Ovary (tissue), 9 donors: ENCODE measurements around the gene ERI3. TPM values are rescaled to one million over a fixed set of nuclear protein-coding genes. Genes with fewer than 3 reads are reported as not detected.

Experiments
- DNase-seq, 5 donors: peaks; one replicate each; pipeline ENCODE4 v3.0.0-alpha.2; 2019 to 2020
- H3K27ac ChIP-seq, 2 donors: fragments of 200-600 bp; one replicate each; pipeline versions ENCODE4 v1.5.1 to v1.8.0; 2019 to 2022
- H3K27me3 ChIP-seq: fragments of 200-600 bp; one replicate; pipeline ENCODE4 v1.8.0; 2022
- H3K36me3 ChIP-seq: fragments of 200-600 bp; sonication (generic); one replicate; pipeline ENCODE4 v1.5.1; 2019
- H3K4me1 ChIP-seq: one replicate; pipeline ENCODE4 v1.8.1; 2013; ENCODE audit warnings: mild to moderate bottlenecking, moderate library complexity; ENCODE audit not compliant: insufficient read depth
- H3K4me3 ChIP-seq: fragments of 200-600 bp; sonication (generic); one replicate; pipeline ENCODE4 v1.5.1; 2017
- H3K9me3 ChIP-seq, 2 donors: fragments of 200-600 bp in 1 of 2; sonication (generic) in 1 of 2; one replicate each; pipeline versions ENCODE4 v1.5.1 to v1.8.1; 2013 to 2019; ENCODE audit warnings: mild to moderate bottlenecking in 1 of 2, moderate library complexity in 1 of 2
- EP300 ChIP-seq: sonication (generic); formaldehyde crosslinking; IDR thresholded peaks from one replicate; pipeline ENCODE4 v1.6.1; 2017; ENCODE audit warnings: antibody characterized with exemption
- POLR2A ChIP-seq: fragments of 450-650 bp; IDR thresholded peaks from one replicate; pipeline ENCODE4 v1.6.1; 2017; ENCODE audit warnings: antibody characterized with exemption, mild to moderate bottlenecking, moderate library complexity
- WGBS, 3 donors: extraction: QIAGEN DNeasy Blood & Tissue Kit in 1 of 3; methylation state at CpG; one replicate each; pipeline versions ENCODE4 v1.1.5 to v1.1.7; 2013 to 2017; 5-methylcytosine and 5-hydroxymethylcytosine counted together
- intact Hi-C, 4 donors: fragments of 100-400 bp; cut with DNase I; formaldehyde crosslinking; loops; one replicate each; pipeline versions ENCODE4 v1.11.0 to v1.15.1; 2022 to 2023
- polyA plus RNA-seq, 2 donors: library from polyadenylated mRNA; stranded (reverse); fragments of 200-250 nt in 1 of 2; fragments of 350-450 nt in 1 of 2; fragmentation: Illumina TruSeq in 1 of 2; extraction: RNeasy Lipid Tissue Mini Kit (QIAGEN cat#74804) in 1 of 2; gene quantifications; one replicate each; pipeline ENCODE4 v1.2.3, GENCODE V29; 2013 to 2014
- total RNA-seq, 7 donors: library from RNA; depleted of rRNA in 2 of 7; stranded (reverse); fragments of >200 nt in 2 of 7; fragmentation: NEBNext Ultra II Directional in 3 of 7; extraction: Animal tissue kit (Norgen Biotek cat#: 25700) in 3 of 7; gene quantifications; one replicate each; pipeline versions ENCODE4 v1.1.0 to v1.2.4, GENCODE V29; 2016 to 2023
- TF ChIP-seq, protein P1 (sequence below), 3 donors: fragments of 450-650 bp in 2 of 3; fragments of 200-600 bp in 1 of 3; IDR thresholded peaks; one replicate each; pipeline versions ENCODE4 v1.5.1 to v1.8.0; 2016 to 2022; ENCODE audit warnings: antibody characterized with exemption in 3 of 3, mild to moderate bottlenecking in 1 of 3
- donor health status: DM: no; HTN: no; CAD: no; lungs with moderate emphysema.
- donor health status: DM: no; HTN: no; CAD: no.
- donor health status: Bipolar disorder and iron deficiency.
- donor health status: DM: yes; HTN: yes; CAD: no.
- donor health status: DM: no; HTN: no; CAD: no.
- donor health status: DM: yes; HTN: yes; CAD: no.

ERI3 gene
- total and polyA plus RNA-seq, 9 donors: 35.4 to 67.0 (median 48.9) TPM

DNA sequence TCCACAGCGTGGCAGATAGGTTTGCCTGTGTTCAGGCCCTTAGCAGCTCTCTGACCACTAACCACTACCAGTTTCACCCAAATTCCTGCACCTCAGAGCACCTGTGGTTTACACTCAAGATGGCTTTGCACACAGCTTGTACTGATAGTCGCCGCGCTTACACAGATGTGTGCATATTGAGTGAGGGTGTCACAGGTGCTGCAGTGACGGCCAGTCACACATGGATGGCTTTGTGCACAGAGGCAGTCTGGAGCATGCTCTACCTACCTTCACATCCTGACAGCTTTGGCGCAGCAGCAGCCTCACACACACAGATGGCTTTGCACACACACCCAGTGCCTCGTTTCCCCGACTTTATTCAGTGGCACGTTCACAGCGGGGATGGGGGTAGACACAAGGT, 134.3 kb downstream of the ERI3 start:
- H3K27ac ChIP-seq: no peak overlapping the region

DNA sequence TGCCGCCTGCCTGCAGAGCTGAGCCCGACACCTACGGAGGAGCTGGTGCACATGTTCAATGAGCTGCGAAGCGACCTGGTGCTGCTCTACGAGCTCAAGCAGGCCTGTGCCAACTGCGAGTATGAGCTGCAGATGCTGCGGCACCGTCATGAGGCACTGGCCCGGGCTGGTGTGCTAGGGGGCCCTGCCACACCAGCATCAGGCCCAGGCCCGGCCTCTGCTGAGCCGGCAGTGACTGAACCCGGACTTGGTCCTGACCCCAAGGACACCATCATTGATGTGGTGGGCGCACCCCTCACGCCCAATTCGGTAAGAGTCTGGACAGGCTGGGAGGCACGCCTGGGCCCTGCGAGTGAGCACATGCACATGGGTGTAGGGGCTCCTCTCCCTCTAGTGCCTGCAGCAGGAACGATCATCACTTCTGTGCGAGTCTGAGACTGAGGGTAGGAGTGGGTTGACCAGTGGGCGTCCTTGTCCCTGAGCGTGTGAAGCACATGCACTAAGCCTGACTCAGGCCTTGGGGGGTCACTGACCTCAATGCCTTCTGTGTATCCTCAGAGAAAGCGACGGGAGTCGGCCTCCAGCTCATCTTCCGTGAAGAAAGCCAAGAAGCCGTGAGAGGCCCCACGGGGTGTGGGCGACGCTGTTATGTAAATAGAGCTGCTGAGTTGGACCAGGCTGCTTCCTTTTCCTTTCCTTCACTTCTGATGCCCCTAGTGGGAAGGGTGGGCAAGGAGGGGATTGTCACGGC, 134.9 kb downstream of the ERI3 start:
- no peaks in the 10 kb centered on the region for H3K9me3 ChIP-seq
- no peaks in the 10 kb centered on the region for H3K36me3 ChIP-seq
- H3K4me1 ChIP-seq: no peaks in the 10 kb centered on the region
- TF ChIP-seq POLR2A (no peak), EP300 (no peak)
- TF ChIP-seq, protein P1, sequence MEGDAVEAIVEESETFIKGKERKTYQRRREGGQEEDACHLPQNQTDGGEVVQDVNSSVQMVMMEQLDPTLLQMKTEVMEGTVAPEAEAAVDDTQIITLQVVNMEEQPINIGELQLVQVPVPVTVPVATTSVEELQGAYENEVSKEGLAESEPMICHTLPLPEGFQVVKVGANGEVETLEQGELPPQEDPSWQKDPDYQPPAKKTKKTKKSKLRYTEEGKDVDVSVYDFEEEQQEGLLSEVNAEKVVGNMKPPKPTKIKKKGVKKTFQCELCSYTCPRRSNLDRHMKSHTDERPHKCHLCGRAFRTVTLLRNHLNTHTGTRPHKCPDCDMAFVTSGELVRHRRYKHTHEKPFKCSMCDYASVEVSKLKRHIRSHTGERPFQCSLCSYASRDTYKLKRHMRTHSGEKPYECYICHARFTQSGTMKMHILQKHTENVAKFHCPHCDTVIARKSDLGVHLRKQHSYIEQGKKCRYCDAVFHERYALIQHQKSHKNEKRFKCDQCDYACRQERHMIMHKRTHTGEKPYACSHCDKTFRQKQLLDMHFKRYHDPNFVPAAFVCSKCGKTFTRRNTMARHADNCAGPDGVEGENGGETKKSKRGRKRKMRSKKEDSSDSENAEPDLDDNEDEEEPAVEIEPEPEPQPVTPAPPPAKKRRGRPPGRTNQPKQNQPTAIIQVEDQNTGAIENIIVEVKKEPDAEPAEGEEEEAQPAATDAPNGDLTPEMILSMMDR (IDR thresholded peaks at IDR 0.05): no peak
- intact Hi-C loops: loop anchor here in 1 of 4 donors (5.0 to 10.0 kb wide), 2 partner anchors 97 to 375 kb away; no protein-coding TSS in a partner anchor
- 44 to 58% (median 56%) methylated on average over 13 to 31 of the region's 31 CpGs for WGBS, 3 donors
- H3K4me3 ChIP-seq: no peak overlapping the region
- no peaks in the 10 kb centered on the region for H3K27me3 ChIP-seq
- no peak for DNase-seq
- H3K27ac ChIP-seq: no peak overlapping the region

More for the DNA sequence above, 134.3 kb downstream of the ERI3 start:
- H3K27me3 ChIP-seq: no peaks in the 10 kb centered on the region
- no peaks in the 10 kb centered on the region for H3K36me3 ChIP-seq
- intact Hi-C loops: loop anchor here in 1 of 4 donors (5.0 to 10.0 kb wide), 2 partner anchors 97 to 374 kb away; no protein-coding TSS in a partner anchor
- DNase-seq: no peak
- no peaks in the 10 kb centered on the region for H3K4me1 ChIP-seq
- 73 to 84% (median 83%) methylated on average over 10 of the region's 10 CpGs for WGBS, 3 donors
- H3K4me3 ChIP-seq: no peak overlapping the region
- TF ChIP-seq EP300 (no peak), POLR2A (no peak)
- TF ChIP-seq, protein P1 (IDR thresholded peaks at IDR 0.05): no peak
- H3K9me3 ChIP-seq: no peaks in the 10 kb centered on the region

DNA sequence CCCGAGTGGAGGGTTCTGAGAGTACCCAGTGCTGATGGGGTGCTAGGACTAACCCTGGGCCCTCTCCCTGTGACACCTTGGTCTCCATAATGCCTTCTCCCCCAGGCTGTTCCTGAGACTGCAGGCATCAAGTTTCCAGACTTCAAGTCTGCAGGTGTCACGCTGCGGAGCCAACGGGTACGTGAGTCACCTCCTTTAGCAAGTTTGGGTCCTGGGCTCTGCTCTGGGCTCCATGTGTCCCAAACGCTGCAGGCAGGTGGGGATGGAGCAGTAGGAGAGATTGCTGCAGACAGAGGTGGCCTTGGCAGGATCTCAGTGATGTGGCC, 135.8 kb downstream of the ERI3 start:
- Histone ChIP-seq H3K27me3 (no peaks in the 10 kb centered on the region), H3K4me3 (no peak overlapping the region), H3K4me1 (no peaks in the 10 kb centered on the region), H3K9me3 (no peaks in the 10 kb centered on the region), H3K27ac (no peak overlapping the region), H3K36me3 (no peaks in the 10 kb centered on the region)
- intact Hi-C loops: loop anchor here in 3 of 4 donors (5.0 to 10.0 kb wide), 2 partner anchors 433 to 436 kb away; no protein-coding TSS in a partner anchor
- 78 to 85% (median 83%) methylated on average over 6 of the region's 6 CpGs for WGBS, 3 donors
- no peak for DNase-seq
- no peak for TF ChIP-seq EP300
- TF ChIP-seq, protein P1 (IDR thresholded peaks at IDR 0.05): no peak
- TF ChIP-seq POLR2A: no peak

DNA sequence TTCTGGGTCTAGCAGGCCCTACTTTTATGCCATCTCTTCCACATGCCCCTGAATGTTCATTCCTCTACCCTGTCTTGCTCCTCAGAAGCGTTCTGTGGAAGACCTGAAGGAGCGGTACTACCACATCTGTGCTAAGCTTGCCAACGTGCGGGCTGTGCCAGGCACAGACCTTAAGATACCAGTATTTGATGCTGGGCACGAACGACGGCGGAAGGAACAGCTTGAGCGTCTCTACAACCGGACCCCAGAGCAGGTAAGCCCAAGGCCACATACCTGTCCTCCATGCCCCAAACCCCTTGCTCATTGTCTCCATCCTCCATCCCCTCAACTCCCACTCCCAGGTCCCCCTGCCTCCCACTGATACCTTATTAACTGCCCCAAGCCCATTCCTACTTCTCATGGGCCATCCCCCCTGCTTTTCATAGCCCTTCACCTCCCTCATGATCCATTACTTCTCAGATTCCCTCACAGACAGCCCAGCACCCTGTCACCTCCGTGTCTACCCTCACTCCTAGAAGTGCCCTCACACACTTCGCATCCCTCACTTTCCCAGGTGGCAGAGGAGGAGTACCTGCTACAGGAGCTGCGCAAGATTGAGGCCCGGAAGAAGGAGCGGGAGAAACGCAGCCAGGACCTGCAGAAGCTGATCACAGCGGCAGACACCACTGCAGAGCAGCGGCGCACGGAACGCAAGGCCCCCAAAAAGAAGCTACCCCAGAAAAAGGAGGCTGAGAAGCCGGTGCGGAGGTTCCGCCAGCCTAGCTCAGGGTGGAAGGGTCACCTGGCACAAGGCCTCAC, 136.4 kb downstream of the ERI3 start:
- WGBS, 3 donors: 89 to 93% (median 89%) methylated on average over 24 of the region's 24 CpGs
- Histone ChIP-seq H3K4me3 (no peak overlapping the region), H3K27me3 (no peaks in the 10 kb centered on the region), H3K27ac (no peak overlapping the region), H3K9me3 (no peaks in the 10 kb centered on the region), H3K36me3 (no peaks in the 10 kb centered on the region), H3K4me1 (peaks cover 4% of the 10 kb centered on the region)
- intact Hi-C loops: loop anchor here in 3 of 4 donors (5.0 to 10.0 kb wide), 2 partner anchors 434 to 436 kb away; no protein-coding TSS in a partner anchor
- no peak for DNase-seq
- TF ChIP-seq, protein P1 (IDR thresholded peaks at IDR 0.05): no peak
- TF ChIP-seq EP300 (no peak), POLR2A (no peak)
